Measurements from ENCODE around the gene GYPC.

GYPC gene

DNA sequence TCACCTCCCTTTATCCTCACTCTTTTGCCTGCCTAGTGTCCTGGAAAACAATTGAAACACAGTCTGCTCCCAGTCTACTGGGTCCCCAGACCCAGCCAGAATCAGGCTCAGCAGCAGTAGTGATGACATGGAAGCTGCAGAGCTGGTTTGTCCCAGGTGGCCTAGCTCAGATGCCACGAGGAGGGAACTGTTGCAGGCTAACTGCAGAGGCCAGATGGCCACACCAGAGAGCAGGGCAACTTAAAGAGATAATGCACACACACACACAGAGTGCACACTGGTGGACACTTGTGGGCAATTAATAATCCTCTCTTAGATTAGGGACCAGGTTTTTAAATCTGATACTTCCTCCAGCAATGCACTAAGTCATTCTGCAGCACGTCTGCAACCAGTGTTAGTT, 42.4 kb downstream of the GYPC start:
- H3K27ac ChIP-seq (ENCODE audit: low read length): no peak overlapping the region
- H3K36me3 ChIP-seq (ENCODE audit: control insufficient read depth, insufficient read depth, low read length): no peaks in the 10 kb centered on the region
- no CpG with 5 or more reads among the region's 2 CpGs for WGBS (ENCODE audit: insufficient coverage, insufficient read length)
- DNase-seq (ENCODE audit: low read depth, low spot score): no peak
- no peak overlapping the region for H3K4me3 ChIP-seq (ENCODE audit: low read length)
- no peaks in the 10 kb centered on the region for H3K27me3 ChIP-seq (ENCODE audit: control insufficient read depth, insufficient read depth, low read length)
- H3K9me3 ChIP-seq (ENCODE audit: control insufficient read depth, insufficient read depth, low read length): no peaks in the 10 kb centered on the region
- H3K4me1 ChIP-seq (ENCODE audit: control insufficient read depth, insufficient read depth, low read length): no peaks in the 10 kb centered on the region

DNA sequence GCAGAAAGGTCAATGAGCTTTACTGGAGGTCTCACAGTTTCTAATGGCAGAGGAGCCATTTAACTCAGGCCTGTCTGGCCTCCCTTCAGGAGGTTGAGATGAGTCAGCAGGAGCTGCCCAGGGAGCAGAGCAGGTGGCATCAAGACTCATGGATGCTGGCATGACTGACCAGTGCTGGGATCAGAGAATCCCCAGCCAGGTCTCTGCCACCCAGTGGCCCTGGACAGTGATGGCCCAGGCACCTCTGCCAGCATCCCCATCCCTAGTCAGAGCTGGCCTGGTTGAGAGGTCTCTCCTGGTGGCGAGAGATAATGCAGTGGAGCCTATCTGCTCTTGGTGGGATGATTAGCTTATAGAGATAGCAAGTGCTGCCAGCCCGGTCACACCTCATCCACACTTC, 43.1 kb downstream of the GYPC start:
- Histone ChIP-seq H3K27me3 (ENCODE audit: control insufficient read depth, insufficient read depth, low read length) (no peaks in the 10 kb centered on the region), H3K36me3 (ENCODE audit: control insufficient read depth, insufficient read depth, low read length) (no peaks in the 10 kb centered on the region), H3K4me3 (ENCODE audit: low read length) (no peak overlapping the region), H3K27ac (ENCODE audit: low read length) (no peak overlapping the region), H3K4me1 (ENCODE audit: control insufficient read depth, insufficient read depth, low read length) (no peaks in the 10 kb centered on the region), H3K9me3 (ENCODE audit: control insufficient read depth, insufficient read depth, low read length) (no peaks in the 10 kb centered on the region)
- no CpG with 5 or more reads among the region's 2 CpGs for WGBS (ENCODE audit: insufficient coverage, insufficient read length)
- DNase-seq (ENCODE audit: low read depth, low spot score): no peak

GRCh38 chr2:126699716-126700581, 44.0 kb downstream of the GYPC start:
- Histone ChIP-seq H3K9me3 (ENCODE audit: control insufficient read depth, insufficient read depth, low read length) (no peaks in the 10 kb centered on the region), H3K27me3 (ENCODE audit: control insufficient read depth, insufficient read depth, low read length) (no peaks in the 10 kb centered on the region), H3K4me3 (ENCODE audit: low read length) (no peak overlapping the region), H3K4me1 (ENCODE audit: control insufficient read depth, insufficient read depth, low read length) (no peaks in the 10 kb centered on the region), H3K27ac (ENCODE audit: low read length) (no peak overlapping the region), H3K36me3 (ENCODE audit: control insufficient read depth, insufficient read depth, low read length) (no peaks in the 10 kb centered on the region)
- DNase-seq (ENCODE audit: low read depth, low spot score): no peak
- WGBS (ENCODE audit: insufficient coverage, insufficient read length): no CpG with 5 or more reads among the region's 4 CpGs

- H3K4me3 ChIP-seq (ENCODE audit: low read length): no peak overlapping the region
- no CpG with 5 or more reads among the region's 2 CpGs for WGBS (ENCODE audit: insufficient coverage, insufficient read length)
- DNase-seq (ENCODE audit: low read depth, low spot score): no peak
- no peaks in the 10 kb centered on the region for H3K9me3 ChIP-seq (ENCODE audit: control insufficient read depth, insufficient read depth, low read length)
- H3K27me3 ChIP-seq (ENCODE audit: control insufficient read depth, insufficient read depth, low read length): no peaks in the 10 kb centered on the region
- H3K36me3 ChIP-seq (ENCODE audit: control insufficient read depth, insufficient read depth, low read length): no peaks in the 10 kb centered on the region
- no peaks in the 10 kb centered on the region for H3K4me1 ChIP-seq (ENCODE audit: control insufficient read depth, insufficient read depth, low read length)
- no peak overlapping the region for H3K27ac ChIP-seq (ENCODE audit: low read length)
These were observed 44.7 kb downstream of the GYPC start for GRCh38 chr2:126700677-126701076.

DNA sequence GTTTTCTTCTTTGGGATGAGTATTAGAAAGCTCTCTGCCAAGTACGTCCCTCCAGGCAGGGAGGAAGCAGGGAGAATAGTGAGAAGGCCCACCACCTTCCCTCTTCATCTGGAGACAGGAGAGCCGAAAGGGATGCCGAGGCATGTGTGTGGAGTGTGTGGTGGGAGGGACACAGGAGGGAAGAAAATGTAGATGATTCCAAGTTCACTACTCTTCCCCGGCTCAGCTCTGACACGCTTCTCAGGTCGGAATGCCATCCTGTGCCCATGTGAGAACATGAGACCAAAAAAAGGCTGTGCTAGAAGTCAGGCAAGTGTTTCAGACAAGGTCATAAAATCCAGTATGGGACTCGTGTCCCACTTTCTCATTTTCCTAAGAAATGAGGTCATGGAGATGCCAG, 47.4 kb downstream of the GYPC start:
- Histone ChIP-seq H3K36me3 (ENCODE audit: control insufficient read depth, insufficient read depth, low read length) (no peaks in the 10 kb centered on the region), H3K4me3 (ENCODE audit: low read length) (no peak overlapping the region), H3K27me3 (ENCODE audit: control insufficient read depth, insufficient read depth, low read length) (no peaks in the 10 kb centered on the region), H3K4me1 (ENCODE audit: control insufficient read depth, insufficient read depth, low read length) (no peaks in the 10 kb centered on the region), H3K27ac (ENCODE audit: low read length) (no peak overlapping the region), H3K9me3 (ENCODE audit: control insufficient read depth, insufficient read depth, low read length) (no peaks in the 10 kb centered on the region)
- WGBS (ENCODE audit: insufficient coverage, insufficient read length): no CpG with 5 or more reads among the region's 7 CpGs
- no peak for DNase-seq (ENCODE audit: low read depth, low spot score)

GRCh38 chr2:126704434-126705160, 48.6 kb downstream of the GYPC start:
- no peak for DNase-seq (ENCODE audit: low read depth, low spot score)
- Histone ChIP-seq H3K4me3 (ENCODE audit: low read length) (no peak overlapping the region), H3K36me3 (ENCODE audit: control insufficient read depth, insufficient read depth, low read length) (no peaks in the 10 kb centered on the region), H3K27me3 (ENCODE audit: control insufficient read depth, insufficient read depth, low read length) (no peaks in the 10 kb centered on the region), H3K4me1 (ENCODE audit: control insufficient read depth, insufficient read depth, low read length) (no peaks in the 10 kb centered on the region), H3K9me3 (ENCODE audit: control insufficient read depth, insufficient read depth, low read length) (no peaks in the 10 kb centered on the region), H3K27ac (ENCODE audit: low read length) (no peak overlapping the region)
- WGBS (ENCODE audit: insufficient coverage, insufficient read length): no CpG with 5 or more reads among the region's 2 CpGs

GRCh38 chr2:126707191-126707590, 51.2 kb downstream of the GYPC start:
- H3K27me3 ChIP-seq (ENCODE audit: control insufficient read depth, insufficient read depth, low read length): no peaks in the 10 kb centered on the region
- no peaks in the 10 kb centered on the region for H3K9me3 ChIP-seq (ENCODE audit: control insufficient read depth, insufficient read depth, low read length)
- no peaks in the 10 kb centered on the region for H3K36me3 ChIP-seq (ENCODE audit: control insufficient read depth, insufficient read depth, low read length)
- no peaks in the 10 kb centered on the region for H3K4me1 ChIP-seq (ENCODE audit: control insufficient read depth, insufficient read depth, low read length)
- no CpG with 5 or more reads among the region's 1 CpG for WGBS (ENCODE audit: insufficient coverage, insufficient read length)
- no peak for DNase-seq (ENCODE audit: low read depth, low spot score)
- H3K27ac ChIP-seq (ENCODE audit: low read length): no peak overlapping the region
- H3K4me3 ChIP-seq (ENCODE audit: low read length): no peak overlapping the region

DNA sequence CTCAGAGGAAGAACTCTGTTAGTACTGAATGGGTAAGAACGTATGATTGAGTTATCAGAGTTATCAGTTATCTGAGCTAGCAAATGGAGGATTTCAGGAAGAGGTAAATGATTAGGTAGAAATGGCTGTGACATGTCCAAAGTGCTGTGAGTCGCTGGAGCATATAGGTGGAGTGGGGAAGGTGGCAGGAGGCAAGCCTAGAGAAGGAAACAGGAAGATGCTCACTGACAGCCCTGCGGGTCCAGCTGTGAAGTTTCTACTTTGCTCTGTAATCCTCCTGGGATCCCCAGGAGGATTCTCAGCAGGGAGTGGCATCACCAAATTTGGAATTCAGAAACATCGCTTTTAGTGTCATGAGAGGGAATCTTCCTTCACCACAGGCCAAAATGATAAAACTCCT, 52.0 kb downstream of the GYPC start:
- WGBS (ENCODE audit: insufficient coverage, insufficient read length): no CpG with 5 or more reads among the region's 4 CpGs
- DNase-seq (ENCODE audit: low read depth, low spot score): no peak
- H3K27me3 ChIP-seq (ENCODE audit: control insufficient read depth, insufficient read depth, low read length): no peaks in the 10 kb centered on the region
- H3K27ac ChIP-seq (ENCODE audit: low read length): no peak overlapping the region
- no peaks in the 10 kb centered on the region for H3K9me3 ChIP-seq (ENCODE audit: control insufficient read depth, insufficient read depth, low read length)
- H3K4me1 ChIP-seq (ENCODE audit: control insufficient read depth, insufficient read depth, low read length): no peaks in the 10 kb centered on the region
- H3K36me3 ChIP-seq (ENCODE audit: control insufficient read depth, insufficient read depth, low read length): no peaks in the 10 kb centered on the region
- H3K4me3 ChIP-seq (ENCODE audit: low read length): no peak overlapping the region

DNA sequence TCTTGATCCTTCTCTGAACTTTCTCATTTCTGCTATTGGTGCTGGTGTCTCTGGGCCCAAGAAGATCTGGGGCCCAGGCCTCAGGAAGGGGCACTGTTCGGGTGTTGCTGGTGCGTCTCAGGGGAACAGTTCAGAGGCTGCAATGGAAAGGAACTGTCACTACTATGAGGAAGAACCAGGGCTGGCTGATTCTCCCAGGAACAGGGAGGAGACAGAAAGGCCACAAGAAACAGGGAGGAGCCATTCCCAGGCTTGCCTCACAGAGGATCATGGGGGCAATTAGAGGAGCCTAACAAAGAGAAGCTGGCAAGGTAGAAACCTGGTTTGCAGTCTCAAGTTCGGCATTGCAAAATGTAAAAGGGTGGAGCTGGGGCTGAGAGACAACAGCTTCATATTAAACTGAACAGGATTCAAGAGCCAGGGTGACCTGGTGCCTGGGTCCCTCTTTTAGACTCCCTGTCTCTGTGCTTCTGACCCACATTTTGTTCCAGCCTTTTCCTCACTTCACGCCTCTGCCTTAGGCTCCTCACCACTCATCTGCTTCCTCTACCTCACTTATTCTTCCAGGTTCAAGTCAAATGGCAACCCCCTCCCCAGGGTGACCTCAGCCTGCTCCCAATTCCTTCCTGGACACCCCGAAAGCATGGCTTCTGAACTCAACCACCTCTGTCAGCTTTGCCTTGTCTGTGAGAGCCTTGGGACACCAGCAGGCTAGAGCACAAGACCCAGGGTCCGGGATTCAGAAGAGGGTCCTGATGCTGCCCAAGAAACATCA, 58.4 kb downstream of the GYPC start:
- no CpG with 5 or more reads among the region's 6 CpGs for WGBS (ENCODE audit: insufficient coverage, insufficient read length)
- no peak for DNase-seq (ENCODE audit: low read depth, low spot score)
- H3K9me3 ChIP-seq (ENCODE audit: control insufficient read depth, insufficient read depth, low read length): no peaks in the 10 kb centered on the region
- H3K4me1 ChIP-seq (ENCODE audit: control insufficient read depth, insufficient read depth, low read length): no peaks in the 10 kb centered on the region
- H3K4me3 ChIP-seq (ENCODE audit: low read length): no peak overlapping the region
- no peak overlapping the region for H3K27ac ChIP-seq (ENCODE audit: low read length)
- no peaks in the 10 kb centered on the region for H3K36me3 ChIP-seq (ENCODE audit: control insufficient read depth, insufficient read depth, low read length)
- H3K27me3 ChIP-seq (ENCODE audit: control insufficient read depth, insufficient read depth, low read length): no peaks in the 10 kb centered on the region

- Histone ChIP-seq H3K4me1 (ENCODE audit: control insufficient read depth, insufficient read depth, low read length) (no peaks in the 10 kb centered on the region), H3K9me3 (ENCODE audit: control insufficient read depth, insufficient read depth, low read length) (no peaks in the 10 kb centered on the region), H3K27ac (ENCODE audit: low read length) (no peak overlapping the region), H3K27me3 (ENCODE audit: control insufficient read depth, insufficient read depth, low read length) (no peaks in the 10 kb centered on the region), H3K4me3 (ENCODE audit: low read length) (no peak overlapping the region), H3K36me3 (ENCODE audit: control insufficient read depth, insufficient read depth, low read length) (no peaks in the 10 kb centered on the region)
- no CpG with 5 or more reads among the region's 3 CpGs for WGBS (ENCODE audit: insufficient coverage, insufficient read length)
- no peak for DNase-seq (ENCODE audit: low read depth, low spot score)
These were observed 59.2 kb downstream of the GYPC start for GRCh38 chr2:126715111-126715510.

Data from iPS DF 6.9 (cell line).